NCI-H524 treated with DMSO at 0.1 percent for 48 hours (cell line): ENCODE measurements around the gene PRADC1.
"Not testable (repeated sequence)": the region's sequence is repeated elsewhere in the genome, so short reads cannot be mapped to it uniquely, and the experiment has no call there.

ENCODE experiments used
- DNase-seq: peaks from one replicate; lab custom pipeline; 2025; lab: John Stamatoyannopoulos, UW

PRADC1 gene

DNA sequence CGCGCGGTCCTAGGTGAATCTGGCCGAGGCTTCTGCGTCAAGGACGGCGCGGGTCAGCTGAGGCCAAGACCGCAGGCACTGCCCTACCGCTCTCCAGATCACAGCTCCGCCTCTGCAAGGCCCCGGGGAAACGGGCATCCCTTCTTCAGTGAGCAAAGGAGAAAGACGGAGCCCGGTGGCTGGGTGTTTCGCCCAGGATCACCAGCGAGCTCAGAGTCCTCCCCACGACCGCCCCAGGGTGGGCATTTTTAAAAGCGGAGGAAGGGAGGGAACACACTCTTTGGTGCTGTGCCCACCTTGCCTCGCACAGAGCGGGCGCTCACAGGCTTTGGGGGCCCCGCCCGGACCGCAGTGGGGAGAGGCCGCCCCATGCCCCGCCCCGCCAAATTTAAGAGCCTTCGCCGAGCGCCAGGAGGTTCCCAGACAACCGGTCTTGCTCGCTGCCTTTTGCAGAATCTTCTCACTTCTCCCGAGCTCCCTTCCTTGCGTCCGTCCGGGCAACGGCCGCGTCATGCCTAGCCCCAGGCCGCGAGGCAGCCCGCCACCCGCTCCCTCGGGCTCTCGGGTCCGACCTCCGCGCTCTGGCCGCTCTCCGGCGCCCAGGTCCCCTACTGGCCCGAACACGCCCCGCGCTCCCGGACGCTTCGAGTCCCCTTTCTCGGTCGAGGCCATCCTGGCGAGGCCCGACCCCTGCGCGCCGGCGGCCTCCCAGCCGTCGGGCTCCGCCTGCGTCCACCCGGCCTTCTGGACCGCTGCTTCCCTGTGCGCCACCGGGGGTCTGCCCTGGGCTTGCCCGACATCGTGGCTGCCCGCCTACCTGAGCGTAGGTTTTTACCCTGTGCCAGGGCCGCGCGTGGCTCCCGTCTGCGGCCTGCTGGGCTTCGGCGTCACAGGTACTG is 30.6 kb downstream of the PRADC1 start, which contains the start of gene NOTO:
TSS of gene NOTO (plus strand) at position 419 of the 899 bp plus-strand sequence. CDS start at position 512, 93 bp downstream.
- DNase-seq = no peak

- not testable (repeated sequence) for DNase-seq
Measured at GRCh38 chr2:73200281-73200680, 32.8 kb downstream of the PRADC1 start.

DNA sequence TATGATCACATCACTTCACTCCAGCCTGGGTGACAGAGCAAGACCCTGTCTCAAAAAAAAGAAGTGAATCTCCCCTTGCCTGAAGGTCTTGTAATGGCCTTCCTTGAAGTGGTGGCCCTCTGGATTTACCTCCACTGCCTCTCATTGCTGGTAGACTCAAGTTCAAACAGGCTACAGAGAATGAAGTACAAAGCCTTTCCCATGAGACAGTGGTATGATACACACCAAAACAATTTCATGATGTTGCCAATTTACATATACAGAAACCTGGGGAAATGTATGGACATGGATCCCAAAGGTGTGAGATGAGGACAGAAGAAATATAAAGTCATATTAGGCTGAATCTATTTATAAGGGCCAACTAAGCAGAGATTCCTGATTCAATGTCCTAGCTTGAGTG is 35.5 kb downstream of the PRADC1 start:
- DNase-seq = no peak

DNA sequence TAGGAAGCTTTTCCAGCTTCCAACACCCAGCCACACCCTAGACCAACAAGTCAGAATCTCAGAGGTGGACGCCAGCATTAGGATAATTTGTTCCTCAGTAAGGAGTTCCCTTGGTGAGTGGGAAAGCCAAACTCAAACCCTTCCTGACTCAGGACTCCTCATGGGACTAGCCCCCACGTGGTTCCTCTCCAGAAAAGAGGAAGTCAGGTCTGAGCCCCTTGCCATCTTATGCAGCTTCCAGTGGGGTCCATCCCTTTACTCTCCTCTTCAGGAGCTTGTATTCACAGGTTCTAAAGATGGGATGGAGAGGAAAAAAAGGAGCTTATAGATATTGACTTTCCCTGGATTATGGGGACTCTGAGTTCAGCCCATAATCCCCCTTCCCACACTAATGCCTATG is 45.5 kb downstream of the PRADC1 start:
- no peak for DNase-seq

DNA sequence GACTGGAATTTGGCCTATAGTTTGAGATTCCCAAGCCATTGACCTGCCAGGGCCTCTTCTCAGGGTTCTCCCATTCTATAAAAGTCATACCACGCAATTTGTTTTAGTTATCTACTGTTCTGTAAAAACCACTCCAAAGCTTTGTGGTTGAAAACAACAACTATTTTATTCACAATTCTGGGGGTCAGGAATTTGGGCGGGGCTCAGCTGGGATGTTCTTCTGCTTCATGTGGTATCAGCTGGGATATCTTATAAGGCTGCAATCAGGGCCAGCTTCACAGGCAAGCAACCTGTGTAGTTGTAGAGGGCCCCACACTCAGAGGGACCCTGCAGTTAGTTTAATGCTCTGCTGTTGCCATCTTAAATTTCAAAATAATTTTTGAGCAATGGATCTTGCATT is 47.1 kb downstream of the PRADC1 start:
- no peak for DNase-seq
